SK-N-SH (cell line): Measurements from ENCODE around the gene ULK1. TPM values are rescaled to one million over a fixed set of nuclear protein-coding genes. Genes with fewer than 3 reads are reported as not detected.

Experiments used
- CTCF ChIA-PET: fragments of 300-600, 350-600 bp; formaldehyde crosslinking; extraction: SDS; loops from one replicate; lab custom pipeline; 2021; lab: Yijun Ruan, JAX
- POLR2A ChIA-PET: fragments of 350-600 bp; sonication (Branson Sonifier 250); formaldehyde crosslinking; extraction: SDS; loops from one replicate; lab custom pipeline; 2020; ENCODE audit warnings: antibody characterized with exemption, inconsistent platforms; lab: Yijun Ruan, JAX
- DNase-seq: peaks from one replicate; pipeline ENCODE4 v3.0.0; 2012
- H2AFZ ChIP-seq: fragments of 200-600 bp; sonication (generic); 2 replicates; pipeline ENCODE4 v1.8.1; 2016; ENCODE audit warnings: antibody characterized with exemption, mild to moderate bottlenecking, low read depth
- H3F3A ChIP-seq: fragments of 200-600 bp; sonication (generic); replicated peaks from 2 replicates; pipeline ENCODE3; 2016; ENCODE audit warnings: antibody characterized with exemption, mild to moderate bottlenecking; ENCODE audit not compliant: insufficient read depth
- H3K27ac ChIP-seq, 2 experiments: fragments of 200-500 bp in 1 of 2; fragments of 200-600 bp in 1 of 2; sonication (Bioruptor generic) in 1 of 2; sonication (generic), shearing (Covaris generic) in 1 of 2; 2 replicates each; pipeline versions ENCODE4 v1.5.1 to v1.6.1; 2014 to 2016; ENCODE audit warnings: low read depth in 2 of 2, inconsistent platforms in 1 of 2, low read length in 1 of 2, mild to moderate bottlenecking in 1 of 2, mixed read lengths in 1 of 2
- H3K27me3 ChIP-seq: fragments of 200-600 bp; sonication (generic), shearing (Covaris generic); 2 replicates; pipeline ENCODE4 v1.6.1; 2016; ENCODE audit warnings: mixed run types; ENCODE audit not compliant: insufficient read depth
- H3K36me3 ChIP-seq, 2 experiments: fragments of 200-500 bp in 1 of 2; fragments of 200-600 bp in 1 of 2; sonication (Bioruptor generic) in 1 of 2; sonication (generic) in 1 of 2; replicated peaks in 1 of 2; 2 replicates each; pipeline versions ENCODE3 to v1.5.1; 2014 to 2016; ENCODE audit warnings: low read length in 1 of 2, mild to moderate bottlenecking in 1 of 2; ENCODE audit not compliant: insufficient read depth in 2 of 2, control insufficient read depth in 1 of 2
- H3K4me1 ChIP-seq, 2 experiments: fragments of 200-500 bp in 1 of 2; fragments of 200-600 bp in 1 of 2; sonication (Bioruptor generic) in 1 of 2; sonication (generic), shearing (Covaris generic) in 1 of 2; 2 replicates each; pipeline versions ENCODE4 v1.5.1 to v1.6.1; 2014 to 2016; ENCODE audit warnings: low read depth in 1 of 2, low read length in 1 of 2, mixed run types in 1 of 2; ENCODE audit not compliant: insufficient read depth in 2 of 2, control insufficient read depth in 1 of 2
- H3K4me2 ChIP-seq: fragments of 200-600 bp; sonication (generic), shearing (Covaris generic); 2 replicates; pipeline ENCODE4 v1.6.1; 2017; ENCODE audit warnings: mixed run types
- H3K4me3 ChIP-seq, 2 experiments: fragments of 200-500 bp in 1 of 2; fragments of 200-600 bp in 1 of 2; sonication (Bioruptor generic) in 1 of 2; sonication (generic), shearing (Covaris generic) in 1 of 2; 2 replicates each; pipeline versions ENCODE4 v1.5.1 to v1.8.1; 2014 to 2016; ENCODE audit warnings: low read depth in 2 of 2, inconsistent platforms in 1 of 2, low read length in 1 of 2, mild to moderate bottlenecking in 1 of 2, mixed read lengths in 1 of 2, moderate library complexity in 1 of 2
- H3K79me2 ChIP-seq: fragments of 200-600 bp; sonication (generic); 2 replicates; pipeline ENCODE4 v1.8.1; 2017; ENCODE audit warnings: mild to moderate bottlenecking; ENCODE audit not compliant: insufficient read depth
- H3K9ac ChIP-seq: fragments of 200-600 bp; sonication (generic); 2 replicates; pipeline ENCODE4 v1.6.1; 2017; ENCODE audit warnings: mixed run types
- H3K9me2 ChIP-seq: fragments of 200-600 bp; sonication (generic); 2 replicates; pipeline ENCODE4 v1.6.1; 2017; ENCODE audit warnings: mixed run types
- H3K9me3 ChIP-seq: fragments of 200-600 bp; sonication (generic); 2 replicates; pipeline ENCODE4 v1.6.1; 2017; ENCODE audit warnings: mixed run types, mild to moderate bottlenecking, moderate library complexity
- H4K20me1 ChIP-seq: fragments of 200-600 bp; sonication (generic); 2 replicates; pipeline ENCODE4 v1.6.1; 2017; ENCODE audit warnings: mild to moderate bottlenecking, mixed run types; ENCODE audit not compliant: insufficient read depth
- EZH2phosphoT487 ChIP-seq: fragments of 200-600 bp; sonication (generic); IDR thresholded peaks from 2 replicates; pipeline ENCODE4 v1.6.1; 2017; ENCODE audit warnings: low read depth, mixed run types, mild to moderate bottlenecking, antibody characterized with exemption, moderate library complexity, borderline replicate concordance
- FOXJ3 ChIP-seq: sonication (generic); formaldehyde crosslinking; IDR thresholded peaks from 2 replicates; pipeline ENCODE4 v1.5.1; 2020; ENCODE audit warnings: mild to moderate bottlenecking, missing genetic modification reagents
- FOXM1 ChIP-seq: IDR thresholded peaks from 2 replicates; pipeline ENCODE4 v1.4.0; 2012; ENCODE audit warnings: low read depth, mild to moderate bottlenecking
- JUND ChIP-seq: IDR thresholded peaks from 2 replicates; pipeline ENCODE4 v1.4.0; 2012
- MXI1 ChIP-seq: IDR thresholded peaks from 2 replicates; pipeline ENCODE4 v1.6.1; 2012; ENCODE audit warnings: mild to moderate bottlenecking, low read depth, low read length, improper control_type of control experiment
- NRF1 ChIP-seq: IDR thresholded peaks from 2 replicates; pipeline ENCODE4 v1.6.1; 2012; ENCODE audit warnings: low read depth, mild to moderate bottlenecking, low read length
- RFX5 ChIP-seq: IDR thresholded peaks from 2 replicates; pipeline ENCODE4 v1.6.1; 2012; ENCODE audit warnings: mild to moderate bottlenecking, improper control_type of control experiment, low read length
- TAF1 ChIP-seq: IDR thresholded peaks from 2 replicates; pipeline ENCODE4 v1.6.1; 2012; ENCODE audit warnings: low read depth, mild to moderate bottlenecking, low read length, moderate library complexity, borderline replicate concordance
- TCF12 ChIP-seq: IDR thresholded peaks from 2 replicates; pipeline ENCODE4 v1.4.0; 2012
- USF1 ChIP-seq: IDR thresholded peaks from 2 replicates; pipeline ENCODE4 v1.4.0; 2012; ENCODE audit warnings: low read depth, borderline replicate concordance
- WGBS: methylation state at CpG from one replicate; pipeline ENCODE4 v1.1.6; 2017; ENCODE audit warnings: low lambda C conversion rate; 5-methylcytosine and 5-hydroxymethylcytosine counted together
- polyA plus RNA-seq, 3 experiments: library from polyadenylated mRNA; depleted of rRNA; stranded (reverse); fragments of >200 nt; gene quantifications; 2 replicates each; pipeline ENCODE4 v1.2.3, GENCODE V29; 2012
- TF ChIP-seq, protein P1 (sequence below): IDR thresholded peaks from 2 replicates; pipeline ENCODE4 v1.6.1; 2012; ENCODE audit warnings: mild to moderate bottlenecking, low read depth, low read length, moderate library complexity
- TF ChIP-seq, protein P2 (sequence below): IDR thresholded peaks from 2 replicates; pipeline ENCODE4 v1.4.0; 2012; ENCODE audit warnings: low read depth, borderline replicate concordance
- TF ChIP-seq, protein P3 (sequence below): fragments of 150-350 bp; IDR thresholded peaks from 2 replicates; pipeline ENCODE4 v1.6.1; 2017; ENCODE audit warnings: antibody characterized with exemption, low read length, low read depth, borderline replicate concordance

ULK1 gene
- polyA plus RNA-seq, 1 of the 3 experiments (the other 2 are of a cell fraction): 10.7 TPM

DNA sequence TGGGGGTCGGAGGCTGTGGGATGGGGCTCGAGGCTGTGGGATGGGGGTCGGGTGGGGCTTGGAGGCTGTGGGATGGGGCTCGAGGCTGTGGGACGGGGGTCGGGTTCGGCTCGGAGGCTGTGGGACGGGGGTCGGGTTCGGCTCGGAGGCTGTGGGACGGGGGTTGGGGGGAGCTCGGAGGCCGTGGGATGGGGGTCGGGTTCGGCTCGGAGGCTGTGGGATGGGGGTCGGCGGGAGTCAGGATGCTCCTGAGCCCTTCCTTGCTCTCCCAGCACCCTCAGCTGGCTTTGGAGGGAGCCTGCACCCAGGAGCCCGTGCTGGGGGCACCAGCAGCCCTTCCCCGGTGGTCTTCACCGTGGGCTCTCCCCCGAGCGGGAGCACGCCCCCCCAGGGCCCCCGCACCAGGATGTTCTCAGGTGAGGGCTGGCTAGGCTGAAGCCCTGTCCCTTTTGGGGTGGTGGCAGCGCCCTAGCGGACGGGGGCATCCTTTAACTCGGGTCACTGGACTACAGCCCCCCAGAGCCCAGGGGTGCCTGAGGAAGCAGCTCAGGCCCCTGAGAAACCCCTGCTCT, 22.8 kb downstream of the ULK1 start:
- Histone ChIP-seq H3F3A (no peaks in the 10 kb centered on the region), H3K27me3 (no peaks in the 10 kb centered on the region), H3K9me2 (no peaks in the 10 kb centered on the region), H3K27ac (no peak overlapping the region), H3K79me2 (0 out of 2 replicates have a peak, but pooled peaks cover 4% of the 10 kb centered on the region), H4K20me1 (no peaks in the 10 kb centered on the region), H3K9me3 (no peaks in the 10 kb centered on the region), H3K36me3 (peaks cover 4 to 59% of the 10 kb centered on the region in 2 experiments), H3K4me2 (no peak overlapping the region), H3K4me3 (no peak overlapping the region), H3K9ac (no peak overlapping the region), H2AFZ (no peak overlapping the region), H3K4me1 (peaks cover 7 to 13% of the 10 kb centered on the region in 2 experiments; a peak in 2 of 4 replicates)
- ChIA-PET POLR2A (interaction anchor here (0.6 kb wide), 1 partner anchor 53 kb away, joined by 3 read pairs; no protein-coding TSS in a partner anchor), CTCF (interaction anchor here (3.2 kb wide), 1 partner anchor 80 kb away, joined by 11 read pairs; no protein-coding TSS in a partner anchor)
- WGBS: 87% methylated on average over 20 of the region's 31 CpGs
- TF ChIP-seq, protein P1, sequence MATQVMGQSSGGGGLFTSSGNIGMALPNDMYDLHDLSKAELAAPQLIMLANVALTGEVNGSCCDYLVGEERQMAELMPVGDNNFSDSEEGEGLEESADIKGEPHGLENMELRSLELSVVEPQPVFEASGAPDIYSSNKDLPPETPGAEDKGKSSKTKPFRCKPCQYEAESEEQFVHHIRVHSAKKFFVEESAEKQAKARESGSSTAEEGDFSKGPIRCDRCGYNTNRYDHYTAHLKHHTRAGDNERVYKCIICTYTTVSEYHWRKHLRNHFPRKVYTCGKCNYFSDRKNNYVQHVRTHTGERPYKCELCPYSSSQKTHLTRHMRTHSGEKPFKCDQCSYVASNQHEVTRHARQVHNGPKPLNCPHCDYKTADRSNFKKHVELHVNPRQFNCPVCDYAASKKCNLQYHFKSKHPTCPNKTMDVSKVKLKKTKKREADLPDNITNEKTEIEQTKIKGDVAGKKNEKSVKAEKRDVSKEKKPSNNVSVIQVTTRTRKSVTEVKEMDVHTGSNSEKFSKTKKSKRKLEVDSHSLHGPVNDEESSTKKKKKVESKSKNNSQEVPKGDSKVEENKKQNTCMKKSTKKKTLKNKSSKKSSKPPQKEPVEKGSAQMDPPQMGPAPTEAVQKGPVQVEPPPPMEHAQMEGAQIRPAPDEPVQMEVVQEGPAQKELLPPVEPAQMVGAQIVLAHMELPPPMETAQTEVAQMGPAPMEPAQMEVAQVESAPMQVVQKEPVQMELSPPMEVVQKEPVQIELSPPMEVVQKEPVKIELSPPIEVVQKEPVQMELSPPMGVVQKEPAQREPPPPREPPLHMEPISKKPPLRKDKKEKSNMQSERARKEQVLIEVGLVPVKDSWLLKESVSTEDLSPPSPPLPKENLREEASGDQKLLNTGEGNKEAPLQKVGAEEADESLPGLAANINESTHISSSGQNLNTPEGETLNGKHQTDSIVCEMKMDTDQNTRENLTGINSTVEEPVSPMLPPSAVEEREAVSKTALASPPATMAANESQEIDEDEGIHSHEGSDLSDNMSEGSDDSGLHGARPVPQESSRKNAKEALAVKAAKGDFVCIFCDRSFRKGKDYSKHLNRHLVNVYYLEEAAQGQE: no peak
- no peak for TF ChIP-seq JUND
- TF ChIP-seq, protein P2, sequence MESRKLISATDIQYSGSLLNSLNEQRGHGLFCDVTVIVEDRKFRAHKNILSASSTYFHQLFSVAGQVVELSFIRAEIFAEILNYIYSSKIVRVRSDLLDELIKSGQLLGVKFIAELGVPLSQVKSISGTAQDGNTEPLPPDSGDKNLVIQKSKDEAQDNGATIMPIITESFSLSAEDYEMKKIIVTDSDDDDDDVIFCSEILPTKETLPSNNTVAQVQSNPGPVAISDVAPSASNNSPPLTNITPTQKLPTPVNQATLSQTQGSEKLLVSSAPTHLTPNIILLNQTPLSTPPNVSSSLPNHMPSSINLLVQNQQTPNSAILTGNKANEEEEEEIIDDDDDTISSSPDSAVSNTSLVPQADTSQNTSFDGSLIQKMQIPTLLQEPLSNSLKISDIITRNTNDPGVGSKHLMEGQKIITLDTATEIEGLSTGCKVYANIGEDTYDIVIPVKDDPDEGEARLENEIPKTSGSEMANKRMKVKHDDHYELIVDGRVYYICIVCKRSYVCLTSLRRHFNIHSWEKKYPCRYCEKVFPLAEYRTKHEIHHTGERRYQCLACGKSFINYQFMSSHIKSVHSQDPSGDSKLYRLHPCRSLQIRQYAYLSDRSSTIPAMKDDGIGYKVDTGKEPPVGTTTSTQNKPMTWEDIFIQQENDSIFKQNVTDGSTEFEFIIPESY: no peak
- no peak for TF ChIP-seq TCF12
- no peak for TF ChIP-seq FOXJ3 (CRISPR knock-in tag)
- no peak for TF ChIP-seq FOXM1
- no peak for TF ChIP-seq USF1
- no peak for TF ChIP-seq MXI1
- TF ChIP-seq TAF1: no peak
- TF ChIP-seq, protein P3, sequence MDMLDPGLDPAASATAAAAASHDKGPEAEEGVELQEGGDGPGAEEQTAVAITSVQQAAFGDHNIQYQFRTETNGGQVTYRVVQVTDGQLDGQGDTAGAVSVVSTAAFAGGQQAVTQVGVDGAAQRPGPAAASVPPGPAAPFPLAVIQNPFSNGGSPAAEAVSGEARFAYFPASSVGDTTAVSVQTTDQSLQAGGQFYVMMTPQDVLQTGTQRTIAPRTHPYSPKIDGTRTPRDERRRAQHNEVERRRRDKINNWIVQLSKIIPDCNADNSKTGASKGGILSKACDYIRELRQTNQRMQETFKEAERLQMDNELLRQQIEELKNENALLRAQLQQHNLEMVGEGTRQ: no peak
- no peak for TF ChIP-seq EZH2phosphoT487
- no peak for TF ChIP-seq NRF1
- TF ChIP-seq RFX5: no peak
- DNase-seq: no peak
